HL-60 (cell line): ENCODE measurements around the gene PRDM16.

Experiments used
- CTCF ChIP-seq: IDR thresholded peaks from one replicate; pipeline ENCODE4 v1.5.1; 2011; ENCODE audit warnings: low read length, control low read depth, inconsistent platforms; ENCODE audit not compliant: insufficient read depth
- GABPA ChIP-seq: IDR thresholded peaks from 2 replicates; pipeline ENCODE4 v1.6.1; 2012; ENCODE audit warnings: low read depth
- POLR2AphosphoS5 ChIP-seq: IDR thresholded peaks from 2 replicates; pipeline ENCODE4 v1.6.1; 2012; ENCODE audit warnings: low read depth

DNA sequence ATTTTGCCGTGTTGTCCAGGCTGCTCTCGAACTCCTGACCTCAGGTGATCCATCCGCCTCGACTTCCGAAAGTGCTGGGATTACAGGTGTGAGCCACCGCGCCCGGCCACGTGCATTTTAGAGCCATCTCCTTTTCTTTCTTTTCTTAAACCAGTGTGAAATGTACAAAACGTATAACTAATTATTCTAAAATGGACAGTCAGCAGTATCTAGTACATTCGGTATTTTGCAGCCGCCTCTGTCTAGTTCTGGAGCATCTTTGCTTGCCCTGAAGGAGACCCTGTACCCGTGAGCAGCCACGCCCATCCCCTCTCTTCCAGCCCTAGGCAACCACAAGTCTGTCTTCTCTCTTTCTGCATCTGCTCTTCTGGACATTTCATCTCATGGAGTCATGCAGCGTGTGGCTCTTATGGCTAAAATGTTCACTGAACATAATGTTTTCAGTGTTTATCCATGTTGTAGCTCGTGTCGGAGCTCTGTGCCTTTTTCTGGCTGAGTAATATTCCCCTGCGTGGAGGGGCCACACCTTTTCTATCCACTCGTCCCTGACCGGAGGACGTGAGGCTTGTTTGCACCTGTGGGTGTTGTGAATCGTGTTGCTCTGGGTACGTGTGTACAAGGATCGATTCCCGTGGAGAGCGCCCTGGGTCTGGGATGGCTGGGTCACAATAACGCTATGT, 198.0 kb downstream of the PRDM16 start:
- TF ChIP-seq GABPA (no peak), CTCF (no peak), POLR2AphosphoS5 (no peak)
